ENCODE data around the gene SAP25. TPM values are rescaled to one million over a fixed set of nuclear protein-coding genes. Genes with fewer than 3 reads are reported as not detected.
"Not testable (repeated sequence)": the region's sequence is repeated elsewhere in the genome, so short reads cannot be mapped to it uniquely, and the experiment has no call there.

SAP25 gene
- polyA plus RNA-seq, 1 of the 3 experiments (the other 2 are of a cell fraction), result 1.2 TPM

GRCh38 chr7:100538348-100538653, 35.4 kb downstream of the SAP25 start:
- Histone ChIP-seq H3K9ac (peak overlapping the region; percentile 17; the same call in 1 of the 2 replicates), H3F3A (replicated peaks; ENCODE audit: insufficient read depth) (peaks cover 2% of the 10 kb centered on the region)

GRCh38 chr7:100536695-100537094, 37.0 kb downstream of the SAP25 start:
- H3K36me3 ChIP-seq (replicated peaks in 1 of 2; ENCODE audit: control insufficient read depth in 1 of 2, insufficient read depth in 2 of 2, low read length in 1 of 2); H3F3A ChIP-seq (replicated peaks; ENCODE audit: insufficient read depth); H3K9ac ChIP-seq; H3K27ac ChIP-seq (ENCODE audit: low read depth in 2 of 2, low read length in 1 of 2); POLR2A ChIA-PET; H3K27me3 ChIP-seq (ENCODE audit: insufficient read depth); H4K20me1 ChIP-seq (ENCODE audit: insufficient read depth); H3K9me3 ChIP-seq; H3K79me2 ChIP-seq (ENCODE audit: insufficient read depth); H3K4me3 ChIP-seq (ENCODE audit: low read depth in 2 of 2, low read length in 1 of 2); DNase-seq; H3K4me2 ChIP-seq; H2AFZ ChIP-seq (ENCODE audit: low read depth); H3K9me2 ChIP-seq: not testable (repeated sequence)
- CTCF ChIA-PET, result interaction anchor here (2.8 to 19.1 kb wide), 2 partner anchors 24 to 68 kb away, joined by 13 to 353 read pairs; no protein-coding TSS in a partner anchor
- WGBS (ENCODE audit: low lambda C conversion rate), result 89% methylated on average over 2 of the region's 2 CpGs
- H3K4me1 ChIP-seq (ENCODE audit: control insufficient read depth in 1 of 2, insufficient read depth in 2 of 2, low read depth in 1 of 2, low read length in 1 of 2), result peaks cover 0 to 11% of the 10 kb centered on the region in 2 experiments; a peak in 2 of 4 replicates

More at GRCh38 chr7:100538348-100538653, 35.4 kb downstream of the SAP25 start:
- WGBS (ENCODE audit: low lambda C conversion rate), result 6% methylated on average over 8 of the region's 8 CpGs
- no peak for DNase-seq
- TF ChIP-seq RCOR1 (IDR thresholded peaks at IDR 0.05; ENCODE audit: low read length) (no peak), RAD21 (IDR thresholded peaks at IDR 0.05; ENCODE audit: low read length) (no peak), SIN3A (IDR thresholded peaks at IDR 0.05; ENCODE audit: borderline replicate concordance, low read depth, low read length) (no peak), SMC3 (IDR thresholded peaks at IDR 0.05; ENCODE audit: low read depth, low read length) (no peak), FOSL2 (IDR thresholded peaks at IDR 0.05; ENCODE audit: borderline replicate concordance, low read depth) (no peak), GATA2 (CRISPR knock-in tag; IDR thresholded peaks at IDR 0.05) (no peak), FOXM1 (IDR thresholded peaks at IDR 0.05; ENCODE audit: low read depth) (no peak), IRF3 (IDR thresholded peaks at IDR 0.05; ENCODE audit: low read depth, low read length) (no peak), YY1 (IDR thresholded peaks at IDR 0.05; ENCODE audit: low read depth) (no peak), MEF2A (IDR thresholded peaks at IDR 0.05; ENCODE audit: borderline replicate concordance, low read depth) (no peak), NFIC (IDR thresholded peaks at IDR 0.05; ENCODE audit: borderline replicate concordance) (no peak), TEAD4 (IDR thresholded peaks at IDR 0.05; ENCODE audit: borderline replicate concordance, insufficient read depth) (no peak), REST (IDR thresholded peaks at IDR 0.05; ENCODE audit: low read depth, low read length) (no peak), MXI1 (IDR thresholded peaks at IDR 0.05; ENCODE audit: low read depth, low read length) (no peak), CTCF (IDR thresholded peaks at IDR 0.05) (no peak), RXRA (IDR thresholded peaks at IDR 0.05; ENCODE audit: borderline replicate concordance, low read depth) (no peak)
- Histone ChIP-seq H3K27ac (ENCODE audit: low read depth in 2 of 2, low read length in 1 of 2) (peak overlapping the region in 1 of 2 experiments; percentile 63; a peak in 1 of 4 replicates), H3K4me3 (ENCODE audit: low read depth in 2 of 2, low read length in 1 of 2) (peak overlapping the region; percentile 42 to 59), H3K4me2 (peak overlapping the region; percentile 85), H3K9me3 (no peaks in the 10 kb centered on the region), H3K36me3 (replicated peaks in 1 of 2; ENCODE audit: control insufficient read depth in 1 of 2, insufficient read depth in 2 of 2, low read length in 1 of 2) (no peaks in the 10 kb centered on the region), H3K27me3 (ENCODE audit: insufficient read depth) (no peaks in the 10 kb centered on the region), H3K4me1 (ENCODE audit: control insufficient read depth in 1 of 2, insufficient read depth in 2 of 2, low read depth in 1 of 2, low read length in 1 of 2) (peaks cover 0 to 11% of the 10 kb centered on the region in 2 experiments; a peak in 2 of 4 replicates), H2AFZ (ENCODE audit: low read depth) (peak overlapping the region; percentile 83), H3K9me2 (no peaks in the 10 kb centered on the region), H3K79me2 (ENCODE audit: insufficient read depth) (peaks cover 9% of the 10 kb centered on the region; the same call in 1 of the 2 replicates), H4K20me1 (ENCODE audit: insufficient read depth) (no peaks in the 10 kb centered on the region)
- CTCF ChIA-PET, result interaction anchor here (1.0 to 19.1 kb wide), 5 partner anchors 23 to 70 kb away, joined by 3 to 353 read pairs (median 11); partner anchors contain the start of gene NYAP1
- POLR2A ChIA-PET, result interaction anchor here (0.8 kb wide), 1 partner anchor 48 kb away, joined by 3 read pairs; the partner anchor contains the start of genes FBXO24 and LRCH4

- peaks cover 0 to 11% of the 10 kb centered on the region in 2 experiments; a peak in 2 of 4 replicates for H3K4me1 ChIP-seq (ENCODE audit: control insufficient read depth in 1 of 2, insufficient read depth in 2 of 2, low read depth in 1 of 2, low read length in 1 of 2)
- H2AFZ ChIP-seq (ENCODE audit: low read depth); H3F3A ChIP-seq (replicated peaks; ENCODE audit: insufficient read depth); POLR2A ChIA-PET; DNase-seq; H3K36me3 ChIP-seq (replicated peaks in 1 of 2; ENCODE audit: control insufficient read depth in 1 of 2, insufficient read depth in 2 of 2, low read length in 1 of 2); H3K27ac ChIP-seq (ENCODE audit: low read depth in 2 of 2, low read length in 1 of 2); H3K4me2 ChIP-seq; H3K27me3 ChIP-seq (ENCODE audit: insufficient read depth); H3K79me2 ChIP-seq (ENCODE audit: insufficient read depth); H4K20me1 ChIP-seq (ENCODE audit: insufficient read depth); H3K4me3 ChIP-seq (ENCODE audit: low read depth in 2 of 2, low read length in 1 of 2); H3K9me2 ChIP-seq; H3K9me3 ChIP-seq; H3K9ac ChIP-seq: not testable (repeated sequence)
- CTCF ChIA-PET, result interaction anchor here (0.8 to 19.1 kb wide), 5 partner anchors 10 to 170 kb away, joined by 3 to 353 read pairs (median 5); partner anchors contain the start of gene POP7
- 83% methylated on average over 9 of the region's 9 CpGs for WGBS (ENCODE audit: low lambda C conversion rate)
Measured at GRCh38 chr7:100535982-100536381, 37.7 kb downstream of the SAP25 start.

Measured in SK-N-SH (cell line).